Motor neuron (in vitro differentiated cells): Measurements from ENCODE around the gene NPAS1. TPM values are rescaled to one million over a fixed set of nuclear protein-coding genes. Genes with fewer than 3 reads are reported as not detected.

Experiments
- ATAC-seq, 8 experiments: fragments of 200-7000 bp; cut with Tn5 transposase; replicated peaks in 6 of 8; 2 replicates each; pipeline ENCODE4 v1.8.0; 2021; ENCODE audit warnings: mild to moderate bottlenecking in 8 of 8, moderate library complexity in 8 of 8
- H3K27ac ChIP-seq, 2 donors: fragments of 250-450 bp; sonication (Bioruptor Pico); 2 replicates each; pipeline ENCODE4 v1.9.0; 2021; ENCODE audit warnings: antibody characterized with exemption in 2 of 2, mild to moderate bottlenecking in 2 of 2, moderate library complexity in 1 of 2
- H3K4me1 ChIP-seq, 2 donors: fragments of 250-450 bp; sonication (Bioruptor Pico); replicated peaks in 1 of 2; 2 replicates each; pipeline ENCODE4 v1.6.1; 2021; ENCODE audit warnings: antibody characterized with exemption in 2 of 2, mild to moderate bottlenecking in 2 of 2, moderate library complexity in 1 of 2
- H3K4me3 ChIP-seq, 5 donors: fragments of 250-450 bp; sonication (Bioruptor Pico); 2 replicates each; pipeline ENCODE4 v1.9.0; 2021; ENCODE audit warnings: antibody characterized with exemption in 5 of 5, mild to moderate bottlenecking in 5 of 5, moderate library complexity in 4 of 5
- WGBS, 10 experiments: fragments of 450-650 bp; shearing (Covaris generic); methylation state at CpG; one replicate each; pipeline ENCODE4 v1.0.0; 2022; 5-methylcytosine and 5-hydroxymethylcytosine counted together
- in situ Hi-C, 9 experiments: fragments of 400-800 bp; cut with MboI; loops; one replicate each; pipeline ENCODE4 v1.15.0; 2021; ENCODE audit warnings: low sequenced_read_pairs in 9 of 9, low pct_unique_long_range_greater_than_20kb in 2 of 9; ENCODE audit not compliant: unreplicated experiment in 9 of 9
- total RNA-seq, 8 experiments: library from RNA; unstranded; fragments of 300-600 nt; gene quantifications; 2 replicates each; pipeline versions ENCODE4 v1.2.3 to v1.2.4, GENCODE V29; 2022

The NPAS1 gene
- total RNA-seq, 8 experiments from 2014 or later, result 0.63 to 3.8 (median 1.6) TPM

- ATAC-seq, result no peak
- in situ Hi-C loops, result loop anchor here in 4 of 9 experiments (25.0 kb wide), 2 partner anchors 118 to 218 kb away; partner anchors contain the start of genes AP2S1 (in 4 of the 4) and ARHGAP35 (in 4 of the 4)
- WGBS, 10 experiments, result 80 to 100% (median 93%) methylated on average over 1 to 3 of the region's 3 CpGs; no CpG with 5 or more reads in 3 of the 10 experiments
Measured at GRCh38 chr19:46980761-46981160, 38.9 kb upstream of the NPAS1 start.

DNA sequence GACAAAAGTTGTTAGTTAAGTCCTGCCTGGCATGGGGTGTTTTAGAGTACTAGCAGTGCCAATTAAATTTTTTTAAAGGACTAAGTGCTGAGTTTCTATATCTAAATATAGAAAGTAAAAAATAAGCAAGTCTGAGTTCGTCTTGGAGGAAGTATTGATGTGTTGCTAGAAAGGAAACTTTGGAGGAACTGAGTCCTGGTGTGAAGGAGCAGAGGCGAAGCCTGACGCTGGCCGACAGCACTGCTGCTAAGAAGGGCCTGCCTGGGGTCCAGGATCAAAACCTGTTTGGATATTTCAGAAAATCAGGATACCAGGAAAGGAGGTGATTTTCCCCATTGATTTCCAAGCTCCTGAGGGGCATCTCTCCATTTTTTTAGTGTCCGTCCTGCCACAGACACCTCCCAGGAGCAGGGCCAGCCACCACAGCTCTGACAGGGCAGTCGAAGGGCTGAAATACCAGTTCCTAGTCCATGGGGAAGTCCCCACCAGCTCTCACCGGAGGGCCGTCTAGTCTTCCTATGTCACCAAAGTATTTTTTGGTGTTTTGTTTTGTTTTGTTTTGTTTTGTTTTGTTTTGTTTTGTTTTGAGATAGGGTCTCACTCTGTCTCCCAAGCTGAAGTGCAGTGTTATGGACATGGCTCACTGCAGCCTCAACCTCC, 38.2 kb upstream of the NPAS1 start:
- Histone ChIP-seq H3K27ac (no peak overlapping the region), H3K4me3 (no peak overlapping the region), H3K4me1 (peaks cover 24 to 49% of the 10 kb centered on the region in 2 donors)
- ATAC-seq, result no peak
- 14 to 92% (median 83%) methylated on average over 1 to 8 of the region's 8 CpGs; no CpG with 5 or more reads in 1 of the 10 experiments for WGBS, 10 experiments
- in situ Hi-C loops, result loop anchor here in 4 of 9 experiments (25.0 kb wide), 2 partner anchors 119 to 219 kb away; partner anchors contain the start of genes AP2S1 (in 4 of the 4) and ARHGAP35 (in 4 of the 4)

More at GRCh38 chr19:46980761-46981160, 38.9 kb upstream of the NPAS1 start:
- Histone ChIP-seq H3K4me3 (no peak overlapping the region), H3K27ac (no peak overlapping the region), H3K4me1 (peaks cover 30 to 53% of the 10 kb centered on the region in 2 donors)

DNA sequence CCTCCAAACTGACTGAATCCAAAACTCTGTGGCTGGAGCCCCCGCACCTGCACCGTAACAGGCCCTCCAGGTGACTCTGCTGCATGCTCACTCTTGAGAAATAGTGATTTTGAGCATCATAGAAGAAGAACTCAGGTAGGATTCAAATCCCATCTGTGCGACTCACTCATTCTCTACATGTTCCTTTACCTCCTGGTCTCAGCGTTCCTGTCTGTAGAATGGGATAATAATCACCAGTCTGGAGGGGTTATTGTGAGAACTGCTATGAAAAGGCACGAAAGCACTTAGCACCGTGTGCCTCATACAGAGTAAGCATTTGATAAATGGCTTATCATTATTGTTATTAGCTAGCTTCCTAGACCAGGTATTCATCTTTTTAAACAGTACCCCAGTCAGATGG, 36.5 kb upstream of the NPAS1 start:
- Histone ChIP-seq H3K4me1 (peaks cover 16 to 32% of the 10 kb centered on the region in 2 donors), H3K27ac (no peak overlapping the region), H3K4me3 (no peak overlapping the region)
- in situ Hi-C loops, result loop anchor here in 4 of 9 experiments (25.0 kb wide), 2 partner anchors 121 to 221 kb away; partner anchors contain the start of genes AP2S1 (in 4 of the 4) and ARHGAP35 (in 4 of the 4)
- 20 to 100% (median 97%) methylated on average over 1 to 6 of the region's 6 CpGs; no CpG with 5 or more reads in 4 of the 10 experiments for WGBS, 10 experiments
- ATAC-seq, result no peak

DNA sequence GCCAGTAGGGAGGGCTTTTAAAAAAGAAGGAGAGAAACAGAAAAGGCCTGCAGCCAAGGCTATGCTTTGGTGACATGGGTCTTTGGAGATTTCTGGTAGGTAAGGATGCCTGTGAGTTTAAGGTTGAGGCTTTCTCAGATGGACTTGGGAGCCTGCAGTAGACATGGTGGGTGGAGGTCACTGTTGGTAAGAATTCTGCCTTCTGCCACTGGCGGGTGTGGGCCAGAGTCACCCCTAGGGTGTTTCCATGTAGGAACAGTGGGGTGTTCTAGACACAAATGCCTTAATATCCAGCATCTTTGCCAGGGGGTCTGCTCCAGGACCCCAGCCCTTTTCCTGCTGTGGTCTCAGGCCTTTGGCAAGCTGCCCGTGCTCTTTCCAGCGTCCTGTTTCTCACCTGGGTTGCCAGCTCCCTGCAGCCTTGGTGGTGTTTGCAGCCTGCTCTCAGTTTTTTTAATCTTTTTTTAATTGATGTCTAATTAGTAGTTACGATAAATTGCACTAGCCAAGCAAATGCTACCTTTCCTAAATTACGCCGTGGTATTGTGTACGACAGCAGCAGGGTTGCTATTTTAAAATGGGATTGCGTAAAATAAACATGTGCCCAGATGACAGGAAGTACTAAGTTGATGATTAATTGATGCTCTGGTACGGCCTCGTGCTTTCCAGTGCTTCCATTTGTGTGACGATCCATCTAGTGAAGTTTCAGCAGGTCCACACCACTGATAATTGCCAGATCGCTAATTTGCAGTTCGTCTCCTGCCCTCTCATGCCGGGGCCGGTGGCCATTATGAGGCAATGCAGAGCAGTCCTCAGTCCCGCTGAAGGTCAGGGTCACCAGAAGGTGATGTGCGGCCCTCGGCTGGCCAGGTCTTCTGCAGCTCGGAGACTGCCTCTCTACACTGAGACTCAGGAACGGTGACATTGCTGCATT, 35.3 kb upstream of the NPAS1 start:
- in situ Hi-C loops, result loop anchor here in 4 of 9 experiments (25.0 kb wide), 2 partner anchors 122 to 222 kb away; partner anchors contain the start of genes AP2S1 (in 4 of the 4) and ARHGAP35 (in 4 of the 4)

GRCh38 chr19:46985542-46986415, 33.9 kb upstream of the NPAS1 start:
- H3K27ac ChIP-seq, result peak overlapping the region in 1 of 2 donors; percentile 36
- H3K4me3 ChIP-seq, result no peak overlapping the region
- peaks cover 19 to 25% of the 10 kb centered on the region in 2 donors for H3K4me1 ChIP-seq
- 66 to 100% (median 88%) methylated on average over 1 to 11 of the region's 14 CpGs for WGBS, 10 experiments
- in situ Hi-C loops, result loop anchor here in 4 of 9 experiments (25.0 kb wide), 2 partner anchors 123 to 223 kb away; partner anchors contain the start of genes AP2S1 (in 4 of the 4) and ARHGAP35 (in 4 of the 4)
- ATAC-seq, result no peak

More for the DNA sequence above, 35.3 kb upstream of the NPAS1 start:
- peaks cover 16 to 29% of the 10 kb centered on the region in 2 donors for H3K4me1 ChIP-seq
- WGBS, 10 experiments, result 20 to 80% (median 65%) methylated on average over 1 to 15 of the region's 20 CpGs
- peak overlapping the region in 1 of 2 donors; percentile 31 for H3K27ac ChIP-seq
- ATAC-seq, result peak in 5 of 8 experiments; percentile 59 to 85 (median 78)
- H3K4me3 ChIP-seq, result no peak overlapping the region

DNA sequence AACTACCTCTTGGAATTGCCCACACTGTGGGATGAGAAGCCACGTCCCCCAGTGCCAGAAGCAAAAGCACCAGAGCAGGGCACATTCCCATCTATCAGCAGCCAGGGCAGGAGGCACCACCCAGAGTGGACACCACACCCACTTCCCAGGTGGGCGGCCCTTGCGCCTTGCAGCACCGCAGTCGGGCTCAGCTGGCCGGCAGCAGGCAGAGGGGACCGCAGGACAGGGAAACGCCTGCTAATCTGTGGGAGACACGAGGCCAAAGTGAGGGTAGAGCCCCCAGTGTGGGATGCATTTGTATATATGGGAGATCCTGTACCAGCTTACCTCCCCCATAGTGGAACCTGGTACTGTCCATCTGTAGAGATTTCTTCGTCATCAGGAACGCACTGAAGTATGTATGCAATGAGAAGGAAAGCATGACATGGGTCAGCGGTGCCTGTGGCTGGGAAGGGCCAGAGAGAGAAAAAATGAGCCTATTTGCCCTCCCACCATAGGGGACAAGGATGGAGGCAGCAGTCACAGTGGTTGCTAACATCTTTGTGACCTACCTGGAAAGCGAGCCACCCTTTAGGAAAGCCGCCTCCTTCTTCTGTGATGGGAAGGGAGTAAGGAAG, 30.9 kb upstream of the NPAS1 start:
- WGBS, 10 experiments, result 80 to 100% (median 95%) methylated on average over 1 to 6 of the region's 14 CpGs; no CpG with 5 or more reads in 2 of the 10 experiments
- ATAC-seq, result no peak
- H3K27ac ChIP-seq, result no peak overlapping the region
- H3K4me3 ChIP-seq, result no peak overlapping the region
- peaks cover 26 to 32% of the 10 kb centered on the region in 2 donors for H3K4me1 ChIP-seq
- in situ Hi-C loops, result loop anchor here in 4 of 9 experiments (25.0 kb wide), 2 partner anchors 126 to 226 kb away; partner anchors contain the start of genes AP2S1 (in 4 of the 4) and ARHGAP35 (in 4 of the 4)

DNA sequence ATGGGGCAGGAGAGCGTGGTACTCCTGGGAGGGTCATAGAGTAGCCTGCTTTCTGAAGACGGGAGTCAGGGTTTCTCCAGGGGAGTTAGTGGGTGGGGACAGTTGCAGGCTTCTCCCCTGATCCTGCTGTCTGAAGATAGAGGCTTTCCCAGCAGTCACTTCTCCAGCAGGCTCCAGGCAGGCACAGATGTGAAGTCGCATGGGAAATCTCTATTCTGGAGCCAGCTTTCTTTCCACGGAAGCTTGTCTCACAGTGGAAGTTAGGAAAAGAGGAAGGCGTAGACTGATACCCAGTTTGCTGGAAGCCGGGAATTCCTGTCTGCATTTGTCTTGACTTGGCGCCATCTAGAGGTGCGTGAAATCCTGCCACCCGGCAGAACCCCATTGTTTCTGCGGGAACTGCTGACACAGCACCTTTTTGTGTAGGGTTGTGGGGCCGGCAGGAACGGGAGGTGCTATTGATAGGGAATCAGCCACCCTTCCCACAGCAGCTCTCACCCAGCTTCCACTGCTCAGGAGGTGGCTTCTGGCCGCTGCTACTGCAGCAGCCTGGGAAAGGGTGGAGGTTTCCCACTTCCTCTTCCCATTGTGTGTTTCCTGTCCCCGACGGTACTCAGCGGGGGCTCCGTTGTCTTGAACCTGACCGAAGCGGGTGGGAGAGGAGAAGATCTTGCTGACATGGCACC, 28.5 kb upstream of the NPAS1 start:
- Histone ChIP-seq H3K4me3 (no peak overlapping the region), H3K4me1 (peaks cover 9 to 10% of the 10 kb centered on the region in 2 donors), H3K27ac (peak overlapping the region; percentile 25 to 40)
- ATAC-seq, result peak; percentile 78 to 93 (median 88)
- 0 to 44% (median 40%) methylated on average over 1 to 10 of the region's 19 CpGs; no CpG with 5 or more reads in 3 of the 10 experiments for WGBS, 10 experiments
- in situ Hi-C loops, result loop anchor here in 6 of 9 experiments (10.0 to 25.0 kb wide), 3 partner anchors 129 to 229 kb away; partner anchors contain the start of genes AP2S1 (in 6 of the 6) and ARHGAP35 (in 4 of the 6)

DNA sequence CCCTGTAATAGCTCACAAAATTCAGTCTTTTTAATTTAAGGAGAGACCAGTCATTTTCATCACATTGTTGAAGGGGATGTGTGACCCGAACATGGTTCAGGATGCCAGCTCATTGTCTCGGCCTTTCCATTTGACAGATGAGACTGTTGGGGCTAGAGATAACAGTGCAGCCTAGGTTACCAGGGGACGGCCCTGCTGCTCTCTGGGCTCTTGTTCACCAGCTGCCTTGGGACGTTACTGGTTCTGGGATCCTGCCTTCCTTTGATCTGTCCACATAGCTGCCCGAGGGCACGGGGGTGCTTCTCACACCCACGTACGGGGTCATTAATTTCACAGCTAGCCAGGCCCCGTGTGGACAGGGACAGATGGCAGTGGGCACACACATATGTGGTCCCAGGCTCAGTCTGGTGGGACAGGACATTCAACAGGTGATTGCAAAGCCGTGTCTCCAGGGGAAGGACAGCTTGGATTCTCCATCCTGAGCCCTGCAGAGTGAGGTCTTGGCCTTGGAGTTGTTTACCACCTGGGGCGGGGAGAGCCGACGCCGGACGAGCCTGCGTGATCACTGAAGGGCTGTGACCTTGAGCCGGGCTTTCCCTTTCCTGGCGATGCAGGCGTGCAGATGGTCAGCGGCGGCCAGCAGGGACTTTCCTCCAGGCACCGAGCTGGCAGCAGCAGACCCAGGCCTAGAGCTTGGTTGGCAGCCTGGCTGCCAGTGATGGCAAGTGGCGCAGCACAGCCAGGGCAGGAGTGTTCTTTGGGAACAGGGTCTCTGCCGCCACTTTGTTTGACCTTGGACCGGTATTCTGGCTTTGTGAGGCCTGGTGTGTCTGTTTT, 26.7 kb upstream of the NPAS1 start:
- in situ Hi-C loops, result loop anchor here in 6 of 9 experiments (10.0 to 25.0 kb wide), 3 partner anchors 131 to 231 kb away; partner anchors contain the start of genes AP2S1 (in 6 of the 6) and ARHGAP35 (in 4 of the 6)
- WGBS, 10 experiments, result 92 to 100% (median 99%) methylated on average over 1 to 10 of the region's 25 CpGs; no CpG with 5 or more reads in 4 of the 10 experiments
- H3K27ac ChIP-seq, result no peak overlapping the region

DNA sequence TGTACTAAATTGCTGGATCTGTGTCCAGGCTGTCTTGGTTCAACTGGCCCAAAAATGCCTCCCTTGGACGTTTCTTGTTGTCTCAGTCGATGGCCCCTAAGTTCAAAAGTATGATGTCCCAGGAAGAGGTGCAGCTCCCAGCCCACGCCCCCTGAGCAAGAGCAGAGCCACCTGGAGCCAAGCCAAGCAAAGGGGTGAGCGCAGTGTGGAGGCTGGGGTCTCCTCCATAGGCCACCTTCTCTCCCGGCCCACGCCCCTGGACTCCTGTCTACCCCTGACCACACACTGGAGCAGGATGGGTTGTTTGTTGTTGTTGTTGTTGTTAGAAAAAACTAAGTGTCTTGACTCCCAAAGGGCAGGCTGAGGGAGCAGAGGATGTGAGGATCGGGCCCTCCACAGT, 26.0 kb upstream of the NPAS1 start:
- 93 to 100% (median 100%) methylated on average over 1 to 3 of the region's 7 CpGs; no CpG with 5 or more reads in 5 of the 10 experiments for WGBS, 10 experiments
- in situ Hi-C loops, result loop anchor here in 6 of 9 experiments (10.0 to 25.0 kb wide), 3 partner anchors 131 to 231 kb away; partner anchors contain the start of genes AP2S1 (in 6 of the 6) and ARHGAP35 (in 4 of the 6)
- peaks cover 9 to 10% of the 10 kb centered on the region in 2 donors for H3K4me1 ChIP-seq

More for the DNA sequence above, 26.7 kb upstream of the NPAS1 start:
- ATAC-seq, result no peak
- Histone ChIP-seq H3K4me1 (peaks cover 9 to 10% of the 10 kb centered on the region in 2 donors), H3K4me3 (no peak overlapping the region)

More for the DNA sequence above, 26.0 kb upstream of the NPAS1 start:
- Histone ChIP-seq H3K4me3 (no peak overlapping the region), H3K27ac (no peak overlapping the region)
- ATAC-seq, result no peak
